IMR-90 (cell line): ENCODE results near the gene EXOC2. TPM values are rescaled to one million over a fixed set of nuclear protein-coding genes. Genes with fewer than 3 reads are reported as not detected.

ENCODE experiments used
- ATAC-seq: fragments of 200-7000 bp; cut with Tn5 transposase; 2 replicates; pipeline ENCODE4 v1.9.1; 2020; ENCODE audit warnings: low read depth, mild to moderate bottlenecking, moderate library complexity
- BruUV-seq: library from RNA; stranded (reverse); fragments of 400-500 nt; replicated peaks from 2 replicates; lab custom pipeline; 2021; lab: Mats Ljungman, UMichigan
- CTCF ChIA-PET: fragments of 300-600 bp; formaldehyde crosslinking; extraction: SDS; loops from one replicate; lab custom pipeline; 2021; ENCODE audit warnings: antibody characterized with exemption; lab: Yijun Ruan, JAX
- POLR2A ChIA-PET: fragments of 300-600 bp; sonication (Branson Sonifier 250); formaldehyde crosslinking; loops from one replicate; lab custom pipeline; 2022; ENCODE audit warnings: antibody characterized with exemption; ENCODE audit not compliant: unreplicated experiment; lab: Charles Lee
- DNase-seq: peaks from one replicate; pipeline ENCODE4 v3.0.0; 2013
- H2AFZ ChIP-seq: replicated peaks from 2 replicates; pipeline ENCODE3; 2013; ENCODE audit warnings: low read length, mild to moderate bottlenecking; ENCODE audit not compliant: poor library complexity
- H2AK5ac ChIP-seq: 2 replicates; pipeline ENCODE4 v1.6.1; 2013; ENCODE audit warnings: low read depth, low read length, inconsistent platforms
- H2AK9ac ChIP-seq: replicated peaks from 2 replicates; pipeline ENCODE3; 2013; ENCODE audit warnings: mild to moderate bottlenecking, low read depth, low read length, moderate library complexity; ENCODE audit not compliant: poor library complexity
- H2BK120ac ChIP-seq: 2 replicates; pipeline ENCODE4 v1.6.1; 2013; ENCODE audit warnings: low read depth, low read length, inconsistent platforms
- H2BK15ac ChIP-seq: 3 replicates; pipeline ENCODE4 v1.6.1; 2013; ENCODE audit warnings: low read depth, low read length, inconsistent platforms
- H2BK20ac ChIP-seq: 2 replicates; pipeline ENCODE4 v1.6.1; 2013; ENCODE audit warnings: low read depth, mild to moderate bottlenecking, inconsistent platforms, low read length, moderate library complexity
- H2BK5ac ChIP-seq: 2 replicates; pipeline ENCODE4 v1.6.1; 2013; ENCODE audit warnings: mild to moderate bottlenecking, low read depth, low read length, inconsistent platforms; ENCODE audit not compliant: poor library complexity, severe bottlenecking
- H3K14ac ChIP-seq: replicated peaks from 2 replicates; pipeline ENCODE4 v1.6.1; 2013; ENCODE audit warnings: low read depth, low read length, inconsistent platforms
- H3K18ac ChIP-seq: 2 replicates; pipeline ENCODE4 v1.6.1; 2013; ENCODE audit warnings: low read depth, low read length, control low read depth
- H3K23ac ChIP-seq: 2 replicates; pipeline ENCODE4 v1.6.1; 2013; ENCODE audit warnings: low read depth, low read length, inconsistent platforms
- H3K27ac ChIP-seq: 2 replicates; pipeline ENCODE4 v1.5.1; 2013; ENCODE audit warnings: mild to moderate bottlenecking, control low read depth, low read length; ENCODE audit not compliant: insufficient read depth
- H3K27me3 ChIP-seq: 2 replicates; pipeline ENCODE4 v1.6.1; 2013; ENCODE audit warnings: low read length; ENCODE audit not compliant: control insufficient read depth, insufficient read depth
- H3K36me3 ChIP-seq: 2 replicates; pipeline ENCODE4 v1.6.1; 2013; ENCODE audit warnings: low read length, mixed read lengths; ENCODE audit not compliant: control insufficient read depth, insufficient read depth
- H3K4ac ChIP-seq: 2 replicates; pipeline ENCODE4 v1.6.1; 2013; ENCODE audit warnings: low read depth, low read length, inconsistent platforms
- H3K4me1 ChIP-seq: 2 replicates; pipeline ENCODE4 v1.6.1; 2013; ENCODE audit warnings: low read length, mixed read lengths; ENCODE audit not compliant: control insufficient read depth, insufficient read depth
- H3K4me2 ChIP-seq: 2 replicates; pipeline ENCODE4 v1.6.1; 2013; ENCODE audit warnings: low read depth, mild to moderate bottlenecking, control low read depth, low read length, moderate library complexity
- H3K4me3 ChIP-seq: 2 replicates; pipeline ENCODE4 v1.5.1; 2013; ENCODE audit warnings: low read depth, mild to moderate bottlenecking, control low read depth, low read length, moderate library complexity; ENCODE audit not compliant: insufficient read depth
- H3K56ac ChIP-seq: 2 replicates; pipeline ENCODE4 v1.6.1; 2013; ENCODE audit warnings: low read length, inconsistent platforms; ENCODE audit not compliant: insufficient read depth; ENCODE audit errors: extremely low read depth
- H3K79me1 ChIP-seq, 2 experiments: 2 replicates each; pipeline ENCODE4 v1.6.1; 2013; ENCODE audit warnings: low read length in 2 of 2, inconsistent platforms in 1 of 2, low read depth in 1 of 2
- H3K9ac ChIP-seq: 2 replicates; pipeline ENCODE4 v1.6.1; 2013; ENCODE audit warnings: low read depth, low read length, control low read depth
- H3K9me1 ChIP-seq: 2 replicates; pipeline ENCODE4 v1.6.1; 2013; ENCODE audit warnings: low read length, inconsistent platforms; ENCODE audit not compliant: insufficient read depth
- H3K9me3 ChIP-seq: 2 replicates; pipeline ENCODE4 v1.6.1; 2013; ENCODE audit warnings: low read length; ENCODE audit not compliant: control insufficient read depth, insufficient read depth
- H4K20me1 ChIP-seq: 2 replicates; pipeline ENCODE4 v1.6.1; 2013; ENCODE audit warnings: low read length, inconsistent platforms; ENCODE audit not compliant: insufficient read depth
- H4K5ac ChIP-seq: 2 replicates; pipeline ENCODE4 v1.6.1; 2013; ENCODE audit warnings: mild to moderate bottlenecking, low read depth, low read length, control low read depth
- H4K8ac ChIP-seq, 2 experiments: 2 replicates each; pipeline ENCODE4 v1.6.1; 2013; ENCODE audit warnings: low read depth in 2 of 2, low read length in 2 of 2, control low read depth in 1 of 2, inconsistent platforms in 1 of 2
- H4K91ac ChIP-seq: 2 replicates; pipeline ENCODE4 v1.6.1; 2013; ENCODE audit warnings: low read depth, low read length, inconsistent platforms; ENCODE audit not compliant: insufficient read depth
- CEBPB ChIP-seq: IDR thresholded peaks from 2 replicates; pipeline ENCODE4 v1.6.1; 2012; ENCODE audit warnings: low read depth, low read length, improper control_type of control experiment
- FOS ChIP-seq: fragments of 150-350 bp; IDR thresholded peaks from 2 replicates; pipeline ENCODE4 v1.6.1; 2016; ENCODE audit warnings: low read depth, low read length
- MAFK ChIP-seq: IDR thresholded peaks from 2 replicates; pipeline ENCODE4 v1.6.1; 2012; ENCODE audit warnings: low read depth, low read length, improper control_type of control experiment
- MAZ ChIP-seq: IDR thresholded peaks from 2 replicates; pipeline ENCODE4 v1.6.1; 2012; ENCODE audit warnings: low read depth, mild to moderate bottlenecking, low read length, improper control_type of control experiment, moderate library complexity, borderline replicate concordance
- POLR2A ChIP-seq: IDR thresholded peaks from 2 replicates; pipeline ENCODE4 v1.6.1; 2012; ENCODE audit warnings: mild to moderate bottlenecking, low read depth, low read length
- RCOR1 ChIP-seq: IDR thresholded peaks from 2 replicates; pipeline ENCODE4 v1.6.1; 2012; ENCODE audit warnings: mild to moderate bottlenecking, low read length, improper control_type of control experiment; ENCODE audit not compliant: insufficient replicate concordance
- RFX5 ChIP-seq: IDR thresholded peaks from 2 replicates; pipeline ENCODE4 v1.8.0; 2012; ENCODE audit warnings: low read depth, mild to moderate bottlenecking, low read length, moderate library complexity
- SMC3 ChIP-seq: fragments of 150-350 bp; IDR thresholded peaks from 2 replicates; pipeline ENCODE4 v1.6.1; 2016; ENCODE audit warnings: low read depth, mild to moderate bottlenecking, antibody characterized with exemption, low read length, moderate library complexity
- USF2 ChIP-seq: fragments of 150-350 bp; IDR thresholded peaks from 2 replicates; pipeline ENCODE4 v1.6.1; 2017; ENCODE audit warnings: mild to moderate bottlenecking, antibody characterized with exemption, low read length, low read depth
- WGBS, 2 experiments: methylation state at CpG; one replicate each; pipeline versions ENCODE4 v1.1.5 to v1.1.7; 2013; ENCODE audit warnings: missing lambda C conversion rate in 2 of 2; ENCODE audit not compliant: insufficient read length in 1 of 2; ENCODE audit errors: extremely low coverage in 2 of 2; 5-methylcytosine and 5-hydroxymethylcytosine counted together
- dilution Hi-C: fragments of 300-500 bp; cut with HindIII; formaldehyde crosslinking; loops from one replicate; pipeline ENCODE4 v1.14.3; 2018; ENCODE audit warnings: low sequenced_read_pairs; ENCODE audit not compliant: unreplicated experiment
- in situ Hi-C: fragments of 300-500 bp; cut with MboI; formaldehyde crosslinking; loops from 3 replicates; pipeline ENCODE4 v1.14.3; 2019; ENCODE audit warnings: low sequenced_read_pairs, inconsistent platforms, mixed read lengths
- intact Hi-C: fragments of 100-400 bp; cut with micrococcal nuclease; formaldehyde crosslinking; loops from 2 replicates; pipeline ENCODE4 v1.10.0; 2022
- polyA plus RNA-seq, 3 experiments: library from polyadenylated mRNA; depleted of rRNA; stranded (reverse); fragments of >200 nt; gene quantifications; 2 replicates each; pipeline ENCODE4 v1.2.3, GENCODE V29; 2012; ENCODE audit warnings: low replicate concordance in 1 of 3
- total RNA-seq: library from RNA; depleted of rRNA; stranded (reverse); fragments of >200 nt; gene quantifications from 2 replicates; pipeline ENCODE4 v1.2.3, GENCODE V29; 2012
- TF ChIP-seq, protein P1 (sequence below): conservative IDR thresholded peaks from 2 replicates; pipeline ENCODE4 v1.5.1; 2012; ENCODE audit warnings: mild to moderate bottlenecking, low read depth, low read length, improper control_type of control experiment
- TF ChIP-seq, protein P2 (sequence below): fragments of 150-350 bp; IDR thresholded peaks from 2 replicates; pipeline ENCODE4 v1.6.1; 2016; ENCODE audit warnings: low read depth, mild to moderate bottlenecking, low read length, moderate library complexity, borderline replicate concordance

EXOC2 gene
- total and polyA plus RNA-seq, 2 of the 4 experiments (the other 2 are of a cell fraction) = 13.1 to 37.3 TPM

GRCh38 chr6:628766-629165, 64.2 kb downstream of the EXOC2 start:
- dilution Hi-C loops = no loop called here
- H2AK5ac ChIP-seq = no peak overlapping the region
- intact Hi-C loops = loop anchor here (5.0 to 10.0 kb wide), 3 partner anchors 54 to 156 kb away; no protein-coding TSS in a partner anchor
- no peak overlapping the region for H3K14ac ChIP-seq
- H3K27me3 ChIP-seq = no peaks in the 10 kb centered on the region
- ChIA-PET POLR2A (no interaction called here), CTCF (no interaction called here)
- ATAC-seq (no peak), DNase-seq (no peak)
- no peaks in the 10 kb centered on the region for H4K20me1 ChIP-seq
- no peak overlapping the region for H4K91ac ChIP-seq
- no peak overlapping the region for H2BK15ac ChIP-seq
- H3K23ac ChIP-seq = no peak overlapping the region
- H2BK5ac ChIP-seq = no peak overlapping the region
- peaks cover 9 to 30% of the 10 kb centered on the region in 2 experiments for H3K79me1 ChIP-seq
- no peak overlapping the region for H3K4me3 ChIP-seq
- H2BK20ac ChIP-seq = no peak overlapping the region
- BruUV-seq = no TSS peak
- H3K4ac ChIP-seq = no peak overlapping the region
- H3K4me1 ChIP-seq = peaks cover 3% of the 10 kb centered on the region; the same call in 1 of the 2 replicates
- in situ Hi-C loops = no loop called here
- H3K18ac ChIP-seq = no peak overlapping the region
- H3K36me3 ChIP-seq = peaks cover 1% of the 10 kb centered on the region; the same call in 1 of the 2 replicates
- H4K5ac ChIP-seq = no peak overlapping the region
- no peak overlapping the region for H3K56ac ChIP-seq
- H3K9me3 ChIP-seq = no peaks in the 10 kb centered on the region
- H2BK120ac ChIP-seq = no peak overlapping the region
- WGBS, 2 experiments = no CpG with 5 or more reads among the region's 3 CpGs
- H3K27ac ChIP-seq = no peak overlapping the region
- TF ChIP-seq RFX5 = no peak
- no peak for TF ChIP-seq USF2
- TF ChIP-seq FOS = no peak
- TF ChIP-seq, protein P1, sequence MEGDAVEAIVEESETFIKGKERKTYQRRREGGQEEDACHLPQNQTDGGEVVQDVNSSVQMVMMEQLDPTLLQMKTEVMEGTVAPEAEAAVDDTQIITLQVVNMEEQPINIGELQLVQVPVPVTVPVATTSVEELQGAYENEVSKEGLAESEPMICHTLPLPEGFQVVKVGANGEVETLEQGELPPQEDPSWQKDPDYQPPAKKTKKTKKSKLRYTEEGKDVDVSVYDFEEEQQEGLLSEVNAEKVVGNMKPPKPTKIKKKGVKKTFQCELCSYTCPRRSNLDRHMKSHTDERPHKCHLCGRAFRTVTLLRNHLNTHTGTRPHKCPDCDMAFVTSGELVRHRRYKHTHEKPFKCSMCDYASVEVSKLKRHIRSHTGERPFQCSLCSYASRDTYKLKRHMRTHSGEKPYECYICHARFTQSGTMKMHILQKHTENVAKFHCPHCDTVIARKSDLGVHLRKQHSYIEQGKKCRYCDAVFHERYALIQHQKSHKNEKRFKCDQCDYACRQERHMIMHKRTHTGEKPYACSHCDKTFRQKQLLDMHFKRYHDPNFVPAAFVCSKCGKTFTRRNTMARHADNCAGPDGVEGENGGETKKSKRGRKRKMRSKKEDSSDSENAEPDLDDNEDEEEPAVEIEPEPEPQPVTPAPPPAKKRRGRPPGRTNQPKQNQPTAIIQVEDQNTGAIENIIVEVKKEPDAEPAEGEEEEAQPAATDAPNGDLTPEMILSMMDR = no peak
- TF ChIP-seq, protein P2, sequence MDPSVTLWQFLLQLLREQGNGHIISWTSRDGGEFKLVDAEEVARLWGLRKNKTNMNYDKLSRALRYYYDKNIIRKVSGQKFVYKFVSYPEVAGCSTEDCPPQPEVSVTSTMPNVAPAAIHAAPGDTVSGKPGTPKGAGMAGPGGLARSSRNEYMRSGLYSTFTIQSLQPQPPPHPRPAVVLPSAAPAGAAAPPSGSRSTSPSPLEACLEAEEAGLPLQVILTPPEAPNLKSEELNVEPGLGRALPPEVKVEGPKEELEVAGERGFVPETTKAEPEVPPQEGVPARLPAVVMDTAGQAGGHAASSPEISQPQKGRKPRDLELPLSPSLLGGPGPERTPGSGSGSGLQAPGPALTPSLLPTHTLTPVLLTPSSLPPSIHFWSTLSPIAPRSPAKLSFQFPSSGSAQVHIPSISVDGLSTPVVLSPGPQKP = no peak
- no peak for TF ChIP-seq MAFK
- TF ChIP-seq MAZ = no peak
- TF ChIP-seq CEBPB = no peak
- TF ChIP-seq POLR2A = no peak
- TF ChIP-seq RCOR1 = no peak
- no peak for TF ChIP-seq SMC3
- H3K4me2 ChIP-seq = no peak overlapping the region
- no peak overlapping the region for H3K9ac ChIP-seq
- H4K8ac ChIP-seq = no peak overlapping the region
- no peak overlapping the region for H2AK9ac ChIP-seq
- peaks cover 5% of the 10 kb centered on the region; the same call in 1 of the 2 replicates for H3K9me1 ChIP-seq
- no peak overlapping the region for H2AFZ ChIP-seq
